Thyroid gland (tissue), 4 donors: Measurements from ENCODE around the gene KRT86. TPM values are rescaled to one million over a fixed set of nuclear protein-coding genes. Genes with fewer than 3 reads are reported as not detected.

Experiments
- DNase-seq, 2 donors: peaks; one replicate each; pipeline ENCODE4 v3.0.0-alpha.2; 2019
- H3K27ac ChIP-seq, 3 donors: fragments of 200-600 bp; sonication (generic); 1 replicate in 2 of 3; 2 replicates in 1 of 3; pipeline ENCODE4 v1.5.1; 2016 to 2019; ENCODE audit warnings: mild to moderate bottlenecking in 1 of 3, moderate library complexity in 1 of 3
- H3K27me3 ChIP-seq: fragments of 200-600 bp; sonication (generic); one replicate; pipeline ENCODE4 v1.5.1; 2019
- H3K36me3 ChIP-seq, 2 donors: fragments of 200-600 bp; sonication (generic); one replicate each; pipeline ENCODE4 v1.5.1; 2016 to 2019
- H3K4me1 ChIP-seq, 2 donors: fragments of 200-600 bp; sonication (generic); one replicate each; pipeline ENCODE4 v1.5.1; 2017 to 2019
- H3K4me3 ChIP-seq, 3 donors: fragments of 200-600 bp; sonication (generic); replicated peaks in 1 of 3; 1 replicate in 2 of 3; 2 replicates in 1 of 3; pipeline ENCODE4 v1.5.1; 2016; ENCODE audit warnings: mild to moderate bottlenecking in 1 of 3
- H3K9me3 ChIP-seq: fragments of 200-600 bp; sonication (generic); one replicate; pipeline ENCODE4 v1.5.1; 2017
- POLR2A ChIP-seq, 2 donors: fragments of 450-650 bp; IDR thresholded peaks; one replicate each; pipeline ENCODE4 v1.6.1; 2017; ENCODE audit warnings: antibody characterized with exemption in 2 of 2, mild to moderate bottlenecking in 2 of 2, moderate library complexity in 1 of 2
- WGBS, 2 donors: methylation state at CpG; one replicate each; pipeline ENCODE4 v1.1.5; 2017; 5-methylcytosine and 5-hydroxymethylcytosine counted together
- intact Hi-C: fragments of 100-400 bp; cut with DNase I; formaldehyde crosslinking; loops from one replicate; pipeline ENCODE4 v1.15.1; 2023
- total RNA-seq, 4 donors: library from RNA; depleted of rRNA; stranded (reverse); fragments of >200 nt; gene quantifications; one replicate each; pipeline ENCODE4 v1.2.3, GENCODE V29; 2016
- TF ChIP-seq, protein P1 (sequence below), 6 experiments: fragments of 200-600 bp in 3 of 6; fragments of 450-650 bp in 3 of 6; sonication (generic) in 3 of 6; IDR thresholded peaks; one replicate each; pipeline ENCODE4 v1.5.1; 2016 to 2019; ENCODE audit warnings: antibody characterized with exemption in 6 of 6, mild to moderate bottlenecking in 2 of 6, inconsistent platforms in 1 of 6, moderate library complexity in 1 of 6

The KRT86 gene
- total RNA-seq, 4 donors from 2014 or later: 0.13 to 1.1 (median 0.42) TPM

DNA sequence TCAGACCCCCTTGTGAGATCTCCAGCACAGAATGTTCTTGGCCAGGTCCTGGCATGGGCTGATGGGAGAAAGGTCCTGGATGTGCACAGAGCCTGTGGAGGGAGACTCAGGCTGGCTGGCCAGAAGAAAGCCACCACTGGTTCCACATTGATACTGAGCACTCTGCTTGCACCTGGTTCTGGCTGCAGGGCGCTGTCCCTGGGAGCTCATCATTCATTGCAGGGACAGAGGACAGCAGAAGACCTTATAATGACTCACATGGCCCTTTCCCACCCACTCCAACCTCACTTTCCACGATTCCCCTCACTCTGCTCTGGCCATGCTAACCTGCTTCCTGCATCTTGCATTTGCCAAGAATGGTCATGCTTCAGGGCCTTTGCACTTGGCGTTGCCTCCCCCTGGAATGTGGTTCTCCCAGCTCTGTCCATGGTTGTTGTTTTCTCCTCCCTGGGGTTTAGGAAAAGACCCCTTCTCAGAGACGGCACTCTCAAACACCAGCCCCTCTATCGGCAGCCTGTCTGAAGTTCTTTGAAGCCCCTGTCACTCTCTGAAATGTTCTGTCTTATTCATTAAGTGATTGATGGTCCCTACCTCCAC is 31.1 kb upstream of the KRT86 start:
- Histone ChIP-seq H3K4me3 (no peak overlapping the region), H3K27me3 (no peaks in the 10 kb centered on the region), H3K27ac (peak overlapping the region; percentile 94 to 100 (median 99)), H3K9me3 (no peaks in the 10 kb centered on the region), H3K36me3 (peaks cover 3 to 6% of the 10 kb centered on the region in 2 donors), H3K4me1 (peaks cover 64 to 92% of the 10 kb centered on the region in 2 donors)
- WGBS, 2 donors: 25 to 45% methylated on average over 5 of the region's 5 CpGs
- intact Hi-C loops: no loop called here
- DNase-seq: peak; percentile 89 to 90
- peak in 1 of 2 donors; percentile 26 for TF ChIP-seq POLR2A (IDR thresholded peaks at IDR 0.05)
- TF ChIP-seq, protein P1, sequence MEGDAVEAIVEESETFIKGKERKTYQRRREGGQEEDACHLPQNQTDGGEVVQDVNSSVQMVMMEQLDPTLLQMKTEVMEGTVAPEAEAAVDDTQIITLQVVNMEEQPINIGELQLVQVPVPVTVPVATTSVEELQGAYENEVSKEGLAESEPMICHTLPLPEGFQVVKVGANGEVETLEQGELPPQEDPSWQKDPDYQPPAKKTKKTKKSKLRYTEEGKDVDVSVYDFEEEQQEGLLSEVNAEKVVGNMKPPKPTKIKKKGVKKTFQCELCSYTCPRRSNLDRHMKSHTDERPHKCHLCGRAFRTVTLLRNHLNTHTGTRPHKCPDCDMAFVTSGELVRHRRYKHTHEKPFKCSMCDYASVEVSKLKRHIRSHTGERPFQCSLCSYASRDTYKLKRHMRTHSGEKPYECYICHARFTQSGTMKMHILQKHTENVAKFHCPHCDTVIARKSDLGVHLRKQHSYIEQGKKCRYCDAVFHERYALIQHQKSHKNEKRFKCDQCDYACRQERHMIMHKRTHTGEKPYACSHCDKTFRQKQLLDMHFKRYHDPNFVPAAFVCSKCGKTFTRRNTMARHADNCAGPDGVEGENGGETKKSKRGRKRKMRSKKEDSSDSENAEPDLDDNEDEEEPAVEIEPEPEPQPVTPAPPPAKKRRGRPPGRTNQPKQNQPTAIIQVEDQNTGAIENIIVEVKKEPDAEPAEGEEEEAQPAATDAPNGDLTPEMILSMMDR (IDR thresholded peaks at IDR 0.05): no peak

DNA sequence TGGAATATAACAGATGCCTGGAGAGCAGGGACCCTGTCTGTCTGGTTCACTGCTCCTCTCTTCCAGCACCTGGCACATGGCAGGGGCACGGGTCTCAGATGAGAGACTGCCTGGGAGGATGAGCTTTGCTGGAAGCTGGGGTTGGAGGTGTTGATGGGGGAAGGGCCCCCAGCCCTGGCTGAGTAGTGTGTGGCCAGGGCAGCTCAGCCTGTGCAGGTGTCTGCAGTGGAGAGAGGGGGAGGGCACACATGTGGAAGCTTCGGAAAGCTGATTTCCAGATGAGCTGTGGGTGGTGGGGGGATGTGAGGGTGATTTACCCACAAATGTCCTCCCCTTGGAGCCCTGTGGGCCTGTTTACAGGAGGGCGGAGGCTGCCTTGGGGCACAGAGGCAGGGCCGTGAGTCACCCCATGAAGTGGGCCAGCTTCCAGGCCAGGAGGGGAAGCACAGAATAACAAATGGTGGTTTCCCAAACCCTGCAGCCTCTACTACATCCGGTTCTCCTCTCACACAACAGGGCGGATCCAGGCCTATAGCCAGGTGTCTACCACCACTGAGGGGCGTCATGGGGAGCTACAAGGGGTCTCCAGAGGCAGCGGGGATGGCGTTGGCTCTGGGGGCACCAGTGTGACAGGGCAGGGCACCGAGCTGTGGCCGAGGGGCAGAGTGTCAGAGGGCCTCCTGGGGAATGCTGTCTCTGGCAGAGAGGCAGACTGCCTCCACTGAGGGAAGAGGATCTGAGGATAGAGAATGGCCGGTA is 30.4 kb upstream of the KRT86 start:
- TF ChIP-seq, protein P1 (IDR thresholded peaks at IDR 0.05): no peak
- TF ChIP-seq POLR2A (IDR thresholded peaks at IDR 0.05): peak in 1 of 2 donors; percentile 40
- DNase-seq: peak; percentile 94 to 95
- Histone ChIP-seq H3K27ac (peak overlapping the region; percentile 94 to 100 (median 99)), H3K4me3 (no peak overlapping the region), H3K9me3 (no peaks in the 10 kb centered on the region), H3K4me1 (peaks cover 70 to 92% of the 10 kb centered on the region in 2 donors), H3K36me3 (peaks cover 0 to 3% of the 10 kb centered on the region in 2 donors), H3K27me3 (no peaks in the 10 kb centered on the region)
- 9 to 18% methylated on average over 10 to 12 of the region's 12 CpGs for WGBS, 2 donors
- intact Hi-C loops: no loop called here

DNA sequence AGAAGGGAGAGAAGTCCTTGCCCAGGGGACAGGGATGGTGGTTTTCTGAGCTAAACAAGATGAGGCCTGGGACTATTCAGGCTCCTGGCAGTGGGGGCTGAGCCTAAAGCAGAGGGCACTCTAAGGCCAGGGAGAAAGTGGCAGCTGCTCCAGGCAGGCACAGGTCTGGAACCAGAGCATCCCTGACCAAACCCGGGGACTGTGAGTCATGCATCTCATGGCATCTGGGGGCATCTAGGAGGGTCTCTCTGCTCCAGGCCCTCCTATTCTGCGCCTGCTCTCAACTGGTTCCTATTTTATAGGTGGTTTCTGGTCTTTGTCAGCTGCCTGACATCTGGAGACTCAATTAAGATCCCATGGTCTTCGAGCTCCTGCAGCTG is 29.8 kb upstream of the KRT86 start:
- Histone ChIP-seq H3K27ac (peak overlapping the region; percentile 94 to 100 (median 99)), H3K36me3 (peaks cover 0 to 3% of the 10 kb centered on the region in 2 donors), H3K4me3 (no peak overlapping the region), H3K9me3 (no peaks in the 10 kb centered on the region), H3K4me1 (peaks cover 75 to 92% of the 10 kb centered on the region in 2 donors), H3K27me3 (no peaks in the 10 kb centered on the region)
- no peak for DNase-seq
- 81 to 86% methylated on average over 3 of the region's 3 CpGs for WGBS, 2 donors
- intact Hi-C loops: no loop called here
- no peak for TF ChIP-seq POLR2A (IDR thresholded peaks at IDR 0.05)
- TF ChIP-seq, protein P1 (IDR thresholded peaks at IDR 0.05): peak in 1 of 6 experiments; percentile 2

DNA sequence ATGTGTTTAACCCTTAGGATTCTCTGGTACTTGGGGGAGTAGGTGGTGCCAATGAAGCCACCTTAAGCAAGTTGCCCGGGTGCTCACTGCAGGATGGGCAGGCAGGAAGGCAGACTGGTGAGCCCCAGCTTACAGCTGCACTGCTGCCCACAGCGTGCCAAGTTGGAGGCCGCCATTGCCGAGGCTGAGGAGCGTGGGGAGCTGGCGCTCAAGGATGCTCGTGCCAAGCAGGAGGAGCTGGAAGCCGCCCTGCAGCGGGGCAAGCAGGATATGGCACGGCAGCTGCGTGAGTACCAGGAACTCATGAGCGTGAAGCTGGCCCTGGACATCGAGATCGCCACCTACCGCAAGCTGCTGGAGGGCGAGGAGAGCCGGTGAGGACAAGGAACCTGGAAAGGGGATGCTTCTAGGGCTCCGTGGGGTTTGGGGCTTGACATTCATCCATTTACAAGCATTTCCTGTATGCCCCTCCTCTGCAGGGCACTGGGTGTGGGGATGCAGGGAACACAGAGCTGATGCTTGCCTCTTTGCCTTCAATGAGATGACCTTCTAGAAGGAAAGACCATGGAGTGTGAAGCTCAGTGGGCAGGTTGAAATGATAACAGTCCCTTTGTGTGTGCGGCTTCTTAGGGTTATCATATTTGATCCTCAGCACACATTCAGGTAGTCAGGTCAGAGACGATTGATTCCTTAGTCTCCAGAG is 29.0 kb upstream of the KRT86 start:
- Histone ChIP-seq H3K27ac (peak overlapping the region; percentile 94 to 100 (median 99)), H3K4me3 (no peak overlapping the region), H3K9me3 (no peaks in the 10 kb centered on the region), H3K4me1 (peaks cover 81 to 95% of the 10 kb centered on the region in 2 donors), H3K36me3 (peaks cover 0 to 3% of the 10 kb centered on the region in 2 donors), H3K27me3 (no peaks in the 10 kb centered on the region)
- peak; percentile 35 to 61 for DNase-seq
- peak in 1 of 2 donors; percentile 8 for TF ChIP-seq POLR2A (IDR thresholded peaks at IDR 0.05)
- TF ChIP-seq, protein P1 (IDR thresholded peaks at IDR 0.05): no peak
- intact Hi-C loops: no loop called here
- WGBS, 2 donors: 78 to 89% methylated on average over 13 to 20 of the region's 20 CpGs
